Subcutaneous adipose tissue (tissue), 4 donors: ENCODE data around the gene RORB. TPM values are rescaled to one million over a fixed set of nuclear protein-coding genes. Genes with fewer than 3 reads are reported as not detected.

Experiments used
- total RNA-seq, 4 donors: library from RNA; depleted of rRNA; stranded (reverse); fragments of >200 nt; gene quantifications; one replicate each; pipeline ENCODE4 v1.1.0, GENCODE V29; 2016
- TF ChIP-seq, protein P1 (sequence below): fragments of 450-650 bp; IDR thresholded peaks from one replicate; pipeline ENCODE4 v1.5.1; 2016; ENCODE audit warnings: low read depth, mild to moderate bottlenecking, control low read depth, antibody characterized with exemption, moderate library complexity

The RORB gene
- total RNA-seq, 4 donors from 2014 or later = 0.51 to 10.2 (median 1.7) TPM

DNA sequence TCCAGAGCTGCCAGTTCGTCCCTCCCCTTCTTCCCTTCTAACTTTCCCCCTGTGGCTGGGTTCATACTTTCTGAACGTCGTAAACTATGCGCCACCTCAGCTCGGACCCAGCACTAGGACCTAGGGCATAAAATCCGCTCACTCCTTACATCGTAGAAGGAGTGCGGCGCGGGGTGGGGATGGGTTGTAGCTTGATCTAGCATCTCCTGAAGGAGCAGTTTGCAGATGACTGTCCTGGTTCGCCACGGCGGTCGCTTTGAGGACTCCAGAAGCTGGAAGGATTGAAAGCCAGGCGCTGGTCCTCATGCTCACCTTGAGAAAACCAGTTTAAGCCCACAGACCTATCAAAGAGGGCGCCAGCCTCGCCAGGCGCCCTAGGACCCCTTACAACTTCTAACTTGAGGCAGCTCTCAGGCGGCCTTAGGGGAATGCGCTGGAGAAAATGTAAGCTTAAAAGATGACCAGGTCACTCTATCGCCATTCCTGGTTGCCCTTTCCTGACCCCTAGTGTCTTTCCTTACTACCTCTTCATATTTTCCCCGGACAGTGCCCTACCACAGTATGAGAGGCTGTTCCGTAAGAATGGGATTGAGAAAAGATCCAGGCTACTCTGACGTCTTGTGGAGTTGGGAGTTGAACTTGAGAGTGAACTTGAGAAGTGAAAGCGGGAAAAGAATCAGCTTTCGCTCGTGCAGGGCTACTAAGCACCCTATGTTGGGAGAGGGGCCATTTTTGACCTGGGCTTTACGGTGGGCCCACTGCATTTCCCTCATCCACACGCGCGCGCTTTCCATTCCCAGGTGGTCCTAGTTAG is 2.8 kb downstream of the RORB start:
- TF ChIP-seq, protein P1, sequence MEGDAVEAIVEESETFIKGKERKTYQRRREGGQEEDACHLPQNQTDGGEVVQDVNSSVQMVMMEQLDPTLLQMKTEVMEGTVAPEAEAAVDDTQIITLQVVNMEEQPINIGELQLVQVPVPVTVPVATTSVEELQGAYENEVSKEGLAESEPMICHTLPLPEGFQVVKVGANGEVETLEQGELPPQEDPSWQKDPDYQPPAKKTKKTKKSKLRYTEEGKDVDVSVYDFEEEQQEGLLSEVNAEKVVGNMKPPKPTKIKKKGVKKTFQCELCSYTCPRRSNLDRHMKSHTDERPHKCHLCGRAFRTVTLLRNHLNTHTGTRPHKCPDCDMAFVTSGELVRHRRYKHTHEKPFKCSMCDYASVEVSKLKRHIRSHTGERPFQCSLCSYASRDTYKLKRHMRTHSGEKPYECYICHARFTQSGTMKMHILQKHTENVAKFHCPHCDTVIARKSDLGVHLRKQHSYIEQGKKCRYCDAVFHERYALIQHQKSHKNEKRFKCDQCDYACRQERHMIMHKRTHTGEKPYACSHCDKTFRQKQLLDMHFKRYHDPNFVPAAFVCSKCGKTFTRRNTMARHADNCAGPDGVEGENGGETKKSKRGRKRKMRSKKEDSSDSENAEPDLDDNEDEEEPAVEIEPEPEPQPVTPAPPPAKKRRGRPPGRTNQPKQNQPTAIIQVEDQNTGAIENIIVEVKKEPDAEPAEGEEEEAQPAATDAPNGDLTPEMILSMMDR = no peak

DNA sequence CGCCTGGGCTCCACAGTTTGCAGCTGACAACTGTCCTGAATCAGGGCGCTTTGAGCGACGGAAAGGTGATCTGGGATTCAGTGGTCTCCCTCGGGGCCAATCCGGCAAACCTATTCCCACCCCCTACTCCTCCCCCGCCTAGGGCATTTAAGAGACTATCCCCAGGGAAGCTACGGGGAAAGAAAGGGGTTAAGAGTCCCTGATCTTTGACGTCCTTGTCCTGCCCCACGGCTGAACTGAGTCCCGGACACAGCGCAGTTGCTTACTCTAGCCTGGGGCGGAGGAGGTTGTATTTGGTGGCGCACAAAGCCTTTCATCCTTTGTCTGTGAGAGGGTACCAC is 3.4 kb downstream of the RORB start:
- TF ChIP-seq, protein P1 = no peak

DNA sequence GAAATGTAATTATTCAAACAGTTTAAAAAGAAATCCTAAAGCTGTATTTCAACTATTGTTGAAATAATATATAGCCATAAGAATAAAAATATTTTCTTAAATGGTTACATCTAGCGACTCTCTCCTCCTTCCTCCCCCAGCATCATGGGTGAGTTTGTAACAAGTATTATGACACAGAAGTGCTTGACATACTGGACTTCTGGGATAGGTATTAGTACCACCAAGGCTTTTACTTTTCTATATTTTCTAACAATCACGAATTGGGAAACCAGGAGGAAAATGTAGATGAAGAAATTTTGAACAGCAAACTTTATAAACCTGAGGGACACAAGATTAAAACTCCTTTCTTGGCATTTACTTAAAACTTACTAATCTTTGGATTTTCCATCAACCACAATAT is 4.4 kb downstream of the RORB start:
- TF ChIP-seq, protein P1 = no peak

DNA sequence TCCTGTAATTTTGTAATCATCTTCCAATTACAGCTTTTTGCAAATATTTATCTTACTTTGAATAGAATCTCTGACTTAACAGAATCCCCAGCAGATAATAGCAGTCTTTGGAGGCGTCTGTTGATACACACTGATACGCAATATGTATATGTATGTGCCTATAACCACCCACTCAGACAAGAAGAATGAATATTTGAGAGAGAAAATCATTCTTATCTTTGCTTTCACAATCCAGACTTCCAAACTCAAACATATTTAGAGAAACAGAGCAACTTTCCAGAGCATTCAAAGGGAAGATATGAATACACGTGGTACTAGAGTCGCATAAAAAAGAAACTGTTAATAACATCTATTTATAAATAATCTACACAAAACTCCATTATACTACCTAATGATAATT is 6.1 kb downstream of the RORB start:
- TF ChIP-seq, protein P1 = no peak

DNA sequence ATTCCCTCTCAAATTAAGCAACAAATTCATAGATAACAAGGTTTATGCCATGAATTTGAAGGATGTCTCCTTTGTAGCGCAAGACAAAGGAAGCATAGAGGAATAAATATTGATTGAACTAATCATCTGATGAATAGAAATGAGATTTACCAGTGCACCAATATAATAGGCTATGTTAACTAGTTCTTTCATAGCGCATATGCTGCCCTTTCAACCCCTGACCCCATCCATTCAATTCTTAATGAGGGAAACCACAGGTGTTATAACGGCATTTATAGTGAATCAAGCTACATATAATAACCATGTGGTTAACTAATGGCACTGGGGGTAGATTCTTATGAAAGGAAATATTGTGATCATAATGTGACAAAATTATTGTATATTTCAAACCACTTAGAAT is 6.5 kb downstream of the RORB start:
- TF ChIP-seq, protein P1 = no peak

DNA sequence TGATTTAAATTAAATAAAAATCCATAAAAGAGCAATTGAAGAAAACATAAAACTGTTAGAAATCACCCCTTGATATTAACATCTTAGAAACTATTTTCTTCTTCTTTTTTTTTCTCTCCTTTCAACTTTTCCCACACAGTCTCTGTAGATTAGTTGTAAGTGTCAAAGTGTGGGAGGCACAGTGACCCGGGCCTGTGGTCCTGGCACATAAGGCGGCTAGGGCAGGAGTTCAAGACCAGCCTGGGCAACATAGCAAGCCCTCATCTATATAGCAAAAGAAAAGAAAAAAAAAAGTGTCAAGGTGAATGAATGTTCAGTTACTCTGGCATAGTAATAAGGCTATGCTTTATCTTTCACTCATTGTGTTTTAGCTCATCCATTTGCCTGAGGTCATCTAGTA is 14.2 kb downstream of the RORB start:
- TF ChIP-seq, protein P1 = no peak

DNA sequence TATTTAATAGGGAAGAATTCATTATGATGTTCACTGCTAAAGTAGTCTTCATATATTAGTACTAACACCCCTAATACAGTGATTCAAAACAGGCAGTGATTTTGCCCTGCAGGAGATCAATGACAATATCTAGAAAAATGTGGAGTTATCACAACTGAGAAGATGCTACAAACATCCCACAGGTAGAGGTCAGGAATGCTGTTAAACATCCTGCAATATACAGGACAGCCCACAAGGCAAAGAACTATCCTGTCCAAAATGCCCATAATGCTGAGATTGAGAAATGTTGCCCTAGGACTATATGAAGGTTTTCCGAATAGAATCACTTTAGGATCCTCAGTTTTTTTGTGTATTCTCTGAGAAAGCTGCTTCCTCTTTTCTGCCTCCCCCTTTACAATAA is 15.3 kb downstream of the RORB start:
- TF ChIP-seq, protein P1 = no peak
